Endothelial cell of umbilical vein (primary cell): ENCODE data around the gene HVCN1. TPM values are rescaled to one million over a fixed set of nuclear protein-coding genes. Genes with fewer than 3 reads are reported as not detected.
"Not testable (repeated sequence)": the region's sequence is repeated elsewhere in the genome, so short reads cannot be mapped to it uniquely, and the experiment has no call there.

ENCODE experiments used
- BruUV-seq: library from RNA; stranded (reverse); fragments of 400-500 nt; replicated peaks from 2 replicates; lab custom pipeline; 2021; lab: Mats Ljungman, UMichigan
- CTCF ChIA-PET: fragments of 300-600, 350-600 bp; sonication (Branson Sonifier 250); formaldehyde crosslinking; loops from one replicate; lab custom pipeline; 2021; ENCODE audit warnings: antibody characterized with exemption, inconsistent platforms; lab: Charles Lee
- POLR2A ChIA-PET: fragments of 300-600, 350-600 bp; sonication (Branson Sonifier 250); formaldehyde crosslinking; loops from one replicate; lab custom pipeline; 2021; ENCODE audit warnings: antibody characterized with exemption, inconsistent platforms; lab: Charles Lee
- DNase-seq: peaks from one replicate; pipeline ENCODE4 v3.0.0-alpha.2; 2011; ENCODE audit warnings: low read depth, low spot score
- FAIRE-seq: peaks from 2 replicates; lab custom pipeline; 2011; peaks lifted over from hg19 to GRCh38; lab: Jason Lieb, UNC
- H2AFZ ChIP-seq: 2 replicates; pipeline ENCODE4 v1.6.0; 2012; ENCODE audit warnings: low read depth, low read length, control low read depth, inconsistent platforms
- H3K27ac ChIP-seq: 2 replicates; pipeline ENCODE4 v1.5.1; 2011; ENCODE audit warnings: low read depth, mild to moderate bottlenecking, control low read depth, low read length, moderate library complexity; ENCODE audit not compliant: insufficient read depth
- H3K27me3 ChIP-seq, 2 experiments: 2 replicates each; pipeline versions ENCODE4 v1.6.0 to v1.6.1; 2011; ENCODE audit warnings: low read length in 2 of 2, mixed read lengths in 1 of 2; ENCODE audit not compliant: control insufficient read depth in 2 of 2, insufficient read depth in 2 of 2
- H3K36me3 ChIP-seq, 2 experiments: 2 replicates in 1 of 2; 3 replicates in 1 of 2; pipeline ENCODE4 v1.5.1; 2011; ENCODE audit warnings: low read length in 2 of 2, mild to moderate bottlenecking in 1 of 2, moderate library complexity in 1 of 2; ENCODE audit not compliant: control insufficient read depth in 2 of 2, insufficient read depth in 2 of 2; ENCODE audit errors: extremely low read depth in 1 of 2
- H3K4me1 ChIP-seq: 3 replicates; pipeline ENCODE4 v1.5.1; 2011; ENCODE audit warnings: mild to moderate bottlenecking, low read length; ENCODE audit not compliant: control insufficient read depth, insufficient read depth; ENCODE audit errors: extremely low read depth
- H3K4me2 ChIP-seq: 2 replicates; pipeline ENCODE4 v1.6.1; 2011; ENCODE audit warnings: low read length, control low read depth, mixed read lengths; ENCODE audit not compliant: insufficient read depth
- H3K4me3 ChIP-seq, 3 experiments: fragments of 200-600 bp in 1 of 3; sonication (generic), shearing (Covaris generic) in 1 of 3; replicated peaks in 1 of 3; 2 replicates each; pipeline ENCODE4 v1.5.1; 2011 to 2016; ENCODE audit warnings: control low read depth in 3 of 3, low read length in 3 of 3, mild to moderate bottlenecking in 2 of 3, inconsistent platforms in 1 of 3, low read depth in 1 of 3, moderate library complexity in 1 of 3; ENCODE audit not compliant: insufficient read depth in 1 of 3
- H3K79me2 ChIP-seq: 2 replicates; pipeline ENCODE4 v1.6.0; 2012; ENCODE audit warnings: low read length, inconsistent platforms; ENCODE audit not compliant: control insufficient read depth, insufficient read depth
- H3K9ac ChIP-seq: replicated peaks from 2 replicates; pipeline ENCODE3; 2011; ENCODE audit warnings: low read length, control low read depth; ENCODE audit not compliant: insufficient read depth; ENCODE audit errors: extremely low read depth
- H3K9me1 ChIP-seq: replicated peaks from 3 replicates; pipeline ENCODE4 v1.6.0; 2011; ENCODE audit warnings: mild to moderate bottlenecking, low read length; ENCODE audit not compliant: control insufficient read depth, insufficient read depth; ENCODE audit errors: extremely low read depth
- H3K9me3 ChIP-seq: replicated peaks from 2 replicates; pipeline ENCODE4 v1.5.1; 2012; ENCODE audit warnings: low read length, inconsistent platforms; ENCODE audit not compliant: control insufficient read depth, insufficient read depth
- H4K20me1 ChIP-seq: replicated peaks from 2 replicates; pipeline ENCODE3; 2011; ENCODE audit warnings: mild to moderate bottlenecking, low read length; ENCODE audit not compliant: control insufficient read depth, insufficient read depth; ENCODE audit errors: extremely low read depth
- CTCF ChIP-seq, 2 donors: IDR thresholded peaks; 1 replicate in 1 of 2; 2 replicates in 1 of 2; pipeline ENCODE4 v1.5.1; 2011; ENCODE audit warnings: low read length in 2 of 2, mild to moderate bottlenecking in 2 of 2, moderate library complexity in 2 of 2, control low read depth in 1 of 2, inconsistent platforms in 1 of 2, low read depth in 1 of 2; ENCODE audit not compliant: insufficient read depth in 1 of 2; ENCODE audit errors: extremely low read depth in 1 of 2
- EZH2 ChIP-seq: IDR thresholded peaks from 2 replicates; pipeline ENCODE4 v1.6.1; 2012; ENCODE audit warnings: borderline replicate concordance, low read depth, mild to moderate bottlenecking, moderate library complexity, low read length, inconsistent platforms; ENCODE audit not compliant: severe bottlenecking
- GATA2 ChIP-seq: IDR thresholded peaks from 2 replicates; pipeline ENCODE4 v1.7.0; 2011; ENCODE audit warnings: low read depth, mild to moderate bottlenecking, moderate library complexity, mixed read lengths, low read length; ENCODE audit not compliant: insufficient read length, insufficient read depth
- JUN ChIP-seq: IDR thresholded peaks from 2 replicates; pipeline ENCODE4 v1.6.1; 2011; ENCODE audit warnings: borderline replicate concordance, low read depth; ENCODE audit not compliant: insufficient read length, insufficient read depth
- MAX ChIP-seq: IDR thresholded peaks from 2 replicates; pipeline ENCODE4 v1.6.1; 2011; ENCODE audit not compliant: insufficient read depth, insufficient read length
- MYC ChIP-seq: IDR thresholded peaks from one replicate; pipeline ENCODE4 v1.6.1; 2011; ENCODE audit warnings: mild to moderate bottlenecking, low read depth, low read length
- POLR2A ChIP-seq: IDR thresholded peaks from 2 replicates; pipeline ENCODE4 v1.6.1; 2012; ENCODE audit warnings: low read depth, mild to moderate bottlenecking, control low read depth, low read length
- POLR2AphosphoS5 ChIP-seq: IDR thresholded peaks from 2 replicates; pipeline ENCODE4 v1.6.1; 2012; ENCODE audit warnings: low read depth, mild to moderate bottlenecking, control low read depth, low read length, moderate library complexity; ENCODE audit not compliant: insufficient read depth
- dilution Hi-C: fragments of 300-500 bp; cut with MboI; formaldehyde crosslinking; loops from one replicate; pipeline ENCODE4 v1.15.0; 2019; ENCODE audit warnings: low sequenced_read_pairs; ENCODE audit not compliant: extremely low pct_ligation_motif_present
- intact Hi-C: fragments of 100-400 bp; cut with micrococcal nuclease; formaldehyde crosslinking; loops from one replicate; pipeline ENCODE4 v1.10.0; 2022
- polyA plus RNA-seq, 4 experiments: library from polyadenylated mRNA; depleted of rRNA in 3 of 4; stranded (reverse) in 3 of 4; unstranded in 1 of 4; fragments of >200 nt; gene quantifications; 2 replicates each; pipeline versions ENCODE4 v1.2.1 to v1.2.3, GENCODE V29; 2011 to 2012; ENCODE audit warnings: missing spikeins in 1 of 4
- total RNA-seq: library from RNA; stranded (reverse); gene quantifications from 2 replicates; pipeline ENCODE4 v1.2.3, GENCODE V29; 2021

HVCN1 gene
- total and polyA plus RNA-seq, 2 donors (not counting 3 experiments of a cell fraction or from before 2014, with no cell fraction given): 3.7 to 8.4 TPM

- H3K9ac ChIP-seq: no peak overlapping the region
- H3K27me3 ChIP-seq: no peaks in the 10 kb centered on the region
- peaks cover 56% of the 10 kb centered on the region for H3K79me2 ChIP-seq
- no peaks in the 10 kb centered on the region for H3K9me3 ChIP-seq
- H3K27ac ChIP-seq: no peak overlapping the region
- no peak overlapping the region for H3K4me3 ChIP-seq
- no peaks in the 10 kb centered on the region for H3K4me1 ChIP-seq
- TF ChIP-seq GATA2 (no peak), MAX (no peak), EZH2 (no peak), MYC (no peak), POLR2AphosphoS5 (no peak), POLR2A (no peak), JUN (no peak), CTCF (IDR thresholded peaks at IDR 0.05; ENCODE audit: extremely low read depth in 1 of 2, insufficient read depth in 1 of 2, low read depth in 1 of 2, low read length in 2 of 2) (no peak)
- FAIRE-seq: no peak
- peaks cover 3% of the 10 kb centered on the region for H4K20me1 ChIP-seq
- no peak for DNase-seq
- H3K4me2 ChIP-seq: no peak overlapping the region
- intact Hi-C loops: no loop called here
- CTCF ChIA-PET: interaction anchor here (1.4 kb wide), 1 partner anchor 121 kb away, joined by 3 read pairs; no protein-coding TSS in a partner anchor
- H3K36me3 ChIP-seq: peaks cover 15 to 37% of the 10 kb centered on the region in 2 experiments
- no peaks in the 10 kb centered on the region for H3K9me1 ChIP-seq
- no TSS peak for BruUV-seq
- dilution Hi-C loops: no loop called here
- no peak overlapping the region for H2AFZ ChIP-seq
- POLR2A ChIA-PET: no interaction called here
These were observed 36.4 kb upstream of the HVCN1 start for GRCh38 chr12:110725267-110725666.

- dilution Hi-C loops, H3K4me2 ChIP-seq, H3K9me1 ChIP-seq, H3K27me3 ChIP-seq, intact Hi-C loops, H3K4me1 ChIP-seq, H2AFZ ChIP-seq, H4K20me1 ChIP-seq, BruUV-seq, H3K27ac ChIP-seq, H3K9ac ChIP-seq, DNase-seq, POLR2A ChIA-PET, H3K4me3 ChIP-seq, FAIRE-seq, H3K9me3 ChIP-seq: not testable (repeated sequence)
- Histone ChIP-seq H3K36me3 (peaks cover 15 to 33% of the 10 kb centered on the region in 2 experiments), H3K79me2 (peaks cover 34% of the 10 kb centered on the region)
- CTCF ChIA-PET: interaction anchor here (0.8 kb wide), 1 partner anchor 18 kb away, joined by 3 read pairs; no protein-coding TSS in a partner anchor
These were observed 34.0 kb upstream of the HVCN1 start for GRCh38 chr12:110722892-110723291.
